Peyer's patch (tissue), 4 donors: ENCODE data around the gene KCNQ1. TPM values are rescaled to one million over a fixed set of nuclear protein-coding genes. Genes with fewer than 3 reads are reported as not detected.

ENCODE experiments used
- DNase-seq, 3 donors: peaks; one replicate each; pipeline ENCODE4 v3.0.0-alpha.2; 2017 to 2019
- H3K27ac ChIP-seq, 4 donors: fragments of 200-600 bp; sonication (generic); one replicate each; pipeline ENCODE4 v1.5.1; 2016 to 2019
- H3K27me3 ChIP-seq, 2 donors: fragments of 200-600 bp; sonication (generic); one replicate each; pipeline ENCODE4 v1.5.1; 2019
- H3K36me3 ChIP-seq, 3 donors: fragments of 200-600 bp; sonication (generic); one replicate each; pipeline ENCODE4 v1.5.1; 2016 to 2019
- H3K4me1 ChIP-seq, 4 donors: fragments of 200-600 bp; sonication (generic); one replicate each; pipeline ENCODE4 v1.5.1; 2016 to 2019
- H3K4me3 ChIP-seq, 4 donors: fragments of 200-600 bp; sonication (generic); 1 replicate in 3 of 4; 2 replicates in 1 of 4; pipeline ENCODE4 v1.5.1; 2016 to 2019; ENCODE audit warnings: mild to moderate bottlenecking in 1 of 4
- H3K9me3 ChIP-seq, 4 donors: fragments of 200-600 bp; sonication (generic); one replicate each; pipeline ENCODE4 v1.5.1; 2016 to 2019; ENCODE audit warnings: mild to moderate bottlenecking in 1 of 4
- CTCF ChIP-seq, 6 experiments: fragments of 450-650 bp in 4 of 6; fragments of 200-600 bp in 2 of 6; sonication (generic) in 1 of 6; IDR thresholded peaks; one replicate each; pipeline ENCODE4 v1.5.1; 2017 to 2019; ENCODE audit warnings: antibody characterized with exemption in 6 of 6, mild to moderate bottlenecking in 3 of 6, moderate library complexity in 1 of 6
- POLR2A ChIP-seq, 2 donors: fragments of 450-650 bp; IDR thresholded peaks; one replicate each; pipeline ENCODE4 v1.5.1; 2017; ENCODE audit warnings: antibody characterized with exemption in 2 of 2, mild to moderate bottlenecking in 2 of 2, moderate library complexity in 2 of 2
- small RNA-seq, 2 donors: library from RNA; depleted of rRNA; stranded (forward); fragments of <200 nt; gene quantifications; one replicate each; pipeline ENCODE3, GENCODE V24; 2016
- total RNA-seq, 4 donors: library from RNA; depleted of rRNA; stranded (reverse); fragments of >200 nt; gene quantifications; one replicate each; pipeline ENCODE4 v1.1.0, GENCODE V29; 2016

Gene KCNQ1
- total RNA-seq, 4 donors from 2014 or later = 50.6 to 66.4 (median 54.2) TPM

- H3K27me3 ChIP-seq = no peaks in the 10 kb centered on the region
- H3K4me3 ChIP-seq = no peak overlapping the region
- no peaks in the 10 kb centered on the region for H3K9me3 ChIP-seq
- H3K27ac ChIP-seq = no peak overlapping the region
- no peaks in the 10 kb centered on the region for H3K36me3 ChIP-seq
- no peak for TF ChIP-seq POLR2A (IDR thresholded peaks at IDR 0.05)
- TF ChIP-seq CTCF (IDR thresholded peaks at IDR 0.05) = no peak
- DNase-seq = no peak
- H3K4me1 ChIP-seq = peaks cover 5 to 35% (median 19%) of the 10 kb centered on the region in 4 donors
Measured at GRCh38 chr11:2893935-2894334, 449.1 kb downstream of the KCNQ1 start.

- Histone ChIP-seq H3K4me3 (no peak overlapping the region), H3K9me3 (no peaks in the 10 kb centered on the region), H3K27me3 (no peaks in the 10 kb centered on the region), H3K4me1 (peaks cover 8 to 41% (median 25%) of the 10 kb centered on the region in 4 donors), H3K27ac (no peak overlapping the region), H3K36me3 (no peaks in the 10 kb centered on the region)
- TF ChIP-seq POLR2A (IDR thresholded peaks at IDR 0.05) = no peak
- no peak for TF ChIP-seq CTCF (IDR thresholded peaks at IDR 0.05)
- no peak for DNase-seq
Measured at GRCh38 chr11:2896047-2896446, 451.2 kb downstream of the KCNQ1 start.

GRCh38 chr11:2897048-2897447 is 452.2 kb downstream of the KCNQ1 start:
- H3K4me3 ChIP-seq = no peak overlapping the region
- H3K27ac ChIP-seq = no peak overlapping the region
- no peaks in the 10 kb centered on the region for H3K36me3 ChIP-seq
- TF ChIP-seq POLR2A (IDR thresholded peaks at IDR 0.05) (no peak), CTCF (IDR thresholded peaks at IDR 0.05) (no peak)
- H3K9me3 ChIP-seq = no peaks in the 10 kb centered on the region
- H3K27me3 ChIP-seq = no peaks in the 10 kb centered on the region
- no peak for DNase-seq
- peaks cover 8 to 39% (median 23%) of the 10 kb centered on the region in 4 donors for H3K4me1 ChIP-seq

GRCh38 chr11:2898366-2899079 is 453.7 kb downstream of the KCNQ1 start:
- Histone ChIP-seq H3K27me3 (no peaks in the 10 kb centered on the region), H3K4me3 (peak overlapping the region in 2 of 4 donors; percentile 1 to 23), H3K9me3 (no peaks in the 10 kb centered on the region), H3K36me3 (no peaks in the 10 kb centered on the region), H3K27ac (peak overlapping the region; percentile 2 to 81 (median 64)), H3K4me1 (peaks cover 3 to 39% (median 24%) of the 10 kb centered on the region in 4 donors)
- DNase-seq = peak in 2 of 3 donors; percentile 55 to 84
- TF ChIP-seq CTCF (IDR thresholded peaks at IDR 0.05) (no peak), POLR2A (IDR thresholded peaks at IDR 0.05) (no peak)

Small RNA genes lying within 50 kb of the gene (small RNA-seq; reads per million reads assigned to genes)
- gene AC013791.1 (0 reads per million in 2 donors), gene COX6CP18 (0 reads per million in 2 donors), gene RF01947 (0 reads per million in 2 donors), gene RF01948 (0 reads per million in 2 donors), gene RF01950 (0 reads per million in 2 donors)

Other genes with a start within 250 kb of the KCNQ1 start
- 10 to 100 TPM in 1 of 4 donors, 1 to 10 TPM in 3; 7.5 to 11.9 (median 8.4) TPM for gene ASCL2, start 174.4 kb upstream of the KCNQ1 start, total RNA-seq
- 1 to 10 TPM in 3 of 4 donors, not detected in 1; 1.1 to 9.9 (median 1.3) TPM for gene C11orf21, start 143.1 kb upstream of the KCNQ1 start, total RNA-seq
- 1 to 10 TPM in 2 of 4 donors, not detected in 2; 1.6 to 1.7 TPM for gene TSPAN32, start 143.0 kb upstream of the KCNQ1 start, total RNA-seq
- 100 to 1,000 TPM in 2 of 4 donors, 10 to 100 TPM in 2; 49.2 to 124 (median 100) TPM for gene CD81, start 67.7 kb upstream of the KCNQ1 start, total RNA-seq
- gene TSSC4, start 44.3 kb upstream of the KCNQ1 start, total RNA-seq = 10 to 100 TPM; 16.5 to 40.2 (median 34.1) TPM
- 10 to 100 TPM in 3 of 4 donors, 1 to 10 TPM in 1; 8.1 to 24.2 (median 16.3) TPM for gene TRPM5, start 494 bp upstream of the KCNQ1 start, total RNA-seq